Mesothelial cell of epicardium (in vitro differentiated cells): Measurements from ENCODE around the gene MLKL. TPM values are rescaled to one million over a fixed set of nuclear protein-coding genes. Genes with fewer than 3 reads are reported as not detected.

ENCODE experiments used
- DNase-seq, 2 experiments: peaks; one replicate each; pipeline ENCODE4 v3.0.0; 2021; ENCODE audit warnings: low spot score in 2 of 2; ENCODE audit not compliant: unreplicated experiment in 2 of 2
- H3K27ac Mint-ChIP-seq: 2 replicates; pipeline ENCODE4 v1.8.0; 2021; ENCODE audit warnings: mixed read lengths
- H3K27me3 Mint-ChIP-seq: 2 replicates; pipeline ENCODE4 v1.8.0; 2021; ENCODE audit warnings: low read depth, mixed read lengths
- H3K36me3 Mint-ChIP-seq: 2 replicates; pipeline ENCODE4 v1.8.0; 2021; ENCODE audit warnings: mixed read lengths
- H3K4me1 Mint-ChIP-seq: 2 replicates; pipeline ENCODE4 v1.8.0; 2021; ENCODE audit warnings: mixed read lengths
- H3K4me3 Mint-ChIP-seq: 2 replicates; pipeline ENCODE4 v1.8.0; 2021; ENCODE audit warnings: mild to moderate bottlenecking, moderate library complexity, mixed read lengths
- H3K9me3 Mint-ChIP-seq: 2 replicates; pipeline ENCODE4 v1.8.0; 2021; ENCODE audit warnings: mixed read lengths
- CTCF ChIP-seq: fragments of 200-600 bp; sonication (generic); IDR thresholded peaks from one replicate; pipeline ENCODE4 v1.5.0; 2021; ENCODE audit warnings: antibody characterized with exemption; ENCODE audit not compliant: unreplicated experiment
- total RNA-seq: library from RNA; stranded (reverse); gene quantifications from 3 replicates; pipeline ENCODE4 v1.2.1, GENCODE V29; 2021

The MLKL gene
- total RNA-seq, 1 donor from 2014 or later, result not detected

GRCh38 chr16:74736531-74737157 lies 36.0 kb upstream of the MLKL start:
- Mint-ChIP-seq H3K9me3 (no peaks in the 10 kb centered on the region), H3K27me3 (no peaks in the 10 kb centered on the region), H3K4me3 (no peak overlapping the region), H3K36me3 (no peaks in the 10 kb centered on the region), H3K27ac (no peak overlapping the region), H3K4me1 (peaks cover 12% of the 10 kb centered on the region)
- DNase-seq, result no peak
- TF ChIP-seq CTCF, result no peak

GRCh38 chr16:74735554-74735953 lies 34.9 kb upstream of the MLKL start:
- Mint-ChIP-seq H3K36me3 (no peaks in the 10 kb centered on the region), H3K27ac (no peak overlapping the region), H3K4me3 (no peak overlapping the region), H3K27me3 (no peaks in the 10 kb centered on the region), H3K4me1 (peaks cover 13% of the 10 kb centered on the region), H3K9me3 (no peaks in the 10 kb centered on the region)
- DNase-seq, result no peak
- TF ChIP-seq CTCF, result no peak

- no peak for TF ChIP-seq CTCF
- Mint-ChIP-seq H3K27ac (no peak overlapping the region), H3K36me3 (no peaks in the 10 kb centered on the region), H3K4me3 (no peak overlapping the region), H3K27me3 (no peaks in the 10 kb centered on the region), H3K4me1 (peaks cover 17% of the 10 kb centered on the region), H3K9me3 (no peaks in the 10 kb centered on the region)
- no peak for DNase-seq
Measured at GRCh38 chr16:74735162-74735452, 34.4 kb upstream of the MLKL start.

- Mint-ChIP-seq H3K4me3 (no peak overlapping the region), H3K9me3 (no peaks in the 10 kb centered on the region), H3K27me3 (no peaks in the 10 kb centered on the region), H3K27ac (no peak overlapping the region), H3K36me3 (no peaks in the 10 kb centered on the region), H3K4me1 (peaks cover 20% of the 10 kb centered on the region)
- no peak for DNase-seq
- no peak for TF ChIP-seq CTCF
Measured at GRCh38 chr16:74734361-74735161, 33.9 kb upstream of the MLKL start.

GRCh38 chr16:74732707-74733350 lies 32.2 kb upstream of the MLKL start:
- peaks cover 21% of the 10 kb centered on the region for H3K4me1 Mint-ChIP-seq
- DNase-seq, result no peak
- no peaks in the 10 kb centered on the region for H3K36me3 Mint-ChIP-seq
- TF ChIP-seq CTCF, result no peak
- H3K4me3 Mint-ChIP-seq, result no peak overlapping the region
- H3K9me3 Mint-ChIP-seq, result no peaks in the 10 kb centered on the region
- no peaks in the 10 kb centered on the region for H3K27me3 Mint-ChIP-seq
- no peak overlapping the region for H3K27ac Mint-ChIP-seq
